OCI-LY1 (cell line): ENCODE measurements around the gene CDH22.

Experiments
- CTCF ChIP-seq: fragments of 200-600 bp; sonication (generic), shearing (Covaris generic); IDR thresholded peaks from 2 replicates; pipeline ENCODE4 v1.5.1; 2017; ENCODE audit warnings: mild to moderate bottlenecking, antibody characterized with exemption, low read length, moderate library complexity, mixed read lengths
- EZH2 ChIP-seq: fragments of 200-600 bp; sonication (generic), shearing (Covaris generic); IDR thresholded peaks from 2 replicates; pipeline ENCODE4 v1.8.0; 2017; ENCODE audit warnings: borderline replicate concordance, mixed run types, mild to moderate bottlenecking, antibody characterized with exemption, low read length, moderate library complexity, mixed read lengths

GRCh38 chr20:46285072-46285471 lies 23.2 kb downstream of the CDH22 start:
- TF ChIP-seq CTCF, result no peak
- no peak for TF ChIP-seq EZH2
